Pancreas (tissue), 10 donors: ENCODE results near the gene PHYKPL. TPM values are rescaled to one million over a fixed set of nuclear protein-coding genes. Genes with fewer than 3 reads are reported as not detected.

Experiments used
- ATAC-seq, 4 donors: fragments of 200-7000 bp; cut with Tn5 transposase; one replicate each; pipeline versions ENCODE4 v1.8.0 to v1.9.1; 2020; ENCODE audit warnings: mild to moderate bottlenecking in 4 of 4, moderate library complexity in 4 of 4
- DNase-seq, 6 donors: peaks; one replicate each; pipeline ENCODE4 v3.0.0-alpha.2; 2020
- FAIRE-seq: peaks from 2 replicates; lab custom pipeline; 2012; peaks lifted over from hg19 to GRCh38; lab: Jason Lieb, UNC
- H3K27ac ChIP-seq, 4 donors: fragments of 200-600 bp; sonication (generic); 1 replicate in 3 of 4; 2 replicates in 1 of 4; pipeline versions ENCODE4 v1.5.0 to v1.8.0; 2020
- H3K27me3 ChIP-seq, 4 donors: fragments of 200-600 bp; one replicate each; pipeline ENCODE4 v1.8.0; 2021
- H3K36me3 ChIP-seq, 3 donors: fragments of 200-600 bp; sonication (generic) in 1 of 3; one replicate each; pipeline versions ENCODE4 v1.5.0 to v1.8.0; 2020 to 2021
- H3K4me1 ChIP-seq, 3 donors: fragments of 200-600 bp; one replicate each; pipeline ENCODE4 v1.8.0; 2021
- H3K4me3 ChIP-seq, 4 donors: fragments of 200-600 bp; sonication (generic) in 2 of 4; one replicate each; pipeline versions ENCODE4 v1.5.0 to v1.8.0; 2020 to 2021
- H3K9me3 ChIP-seq, 4 donors: fragments of 200-600 bp; one replicate each; pipeline ENCODE4 v1.8.0; 2021
- CTCF ChIP-seq, 4 donors: fragments of 200-600 bp; sonication (generic) in 3 of 4; IDR thresholded peaks; one replicate each; pipeline versions ENCODE4 v1.5.0 to v1.8.0; 2021; ENCODE audit warnings: antibody characterized with exemption in 4 of 4
- WGBS, 2 donors: extraction: QIAGEN DNeasy Blood & Tissue Kit; methylation state at CpG; one replicate each; pipeline ENCODE4 v1.1.7; 2013; 5-methylcytosine and 5-hydroxymethylcytosine counted together
- intact Hi-C, 3 donors: fragments of 100-400 bp; cut with DNase I; formaldehyde crosslinking; loops; one replicate each; pipeline versions ENCODE4 v1.11.1 to v1.14.2; 2022
- polyA plus RNA-seq, 2 donors: library from polyadenylated mRNA; stranded (reverse); fragments of 200-250 nt; gene quantifications; one replicate each; pipeline ENCODE4 v1.2.3, GENCODE V29; 2013
- total RNA-seq, 6 donors: library from RNA; stranded (reverse); fragmentation: NEBNext Ultra II Directional in 4 of 6; extraction: Animal tissue kit (Norgen Biotek cat#: 25700) in 4 of 6; gene quantifications; one replicate each; pipeline versions ENCODE4 v1.2.1 to v1.2.4, GENCODE V29; 2021 to 2023
- donor health status: healthy with polysubstance abuse.
- donor health status: DM: no; HTN: no; CAD: no; lungs with moderate emphysema.
- donor health status: DM: no; HTN: no; CAD: no.
- donor health status: control.
- donor health status: control.
- donor health status: Bipolar disorder and iron deficiency.
- donor health status: DM: yes; HTN: yes; CAD: no.
- donor health status: DM: no; HTN: no; CAD: no.
- donor health status: DM: no; HTN: no; CAD: no.
- donor health status: DM: yes; HTN: yes; CAD: no.

Gene PHYKPL
- total and polyA plus RNA-seq, 8 donors = 29.3 to 83.5 (median 39.2) TPM

- no peaks in the 10 kb centered on the region for H3K4me1 ChIP-seq
- H3K9me3 ChIP-seq = no peaks in the 10 kb centered on the region
- peak in 1 of 6 donors; percentile 22 for DNase-seq
- intact Hi-C loops = no loop called here
- H3K27ac ChIP-seq = no peak overlapping the region
- no peak for FAIRE-seq
- H3K36me3 ChIP-seq = no peaks in the 10 kb centered on the region
- no peak for ATAC-seq
- H3K4me3 ChIP-seq = no peak overlapping the region
- 74 to 78% methylated on average over 15 of the region's 15 CpGs for WGBS, 2 donors
- no peak for TF ChIP-seq CTCF (IDR thresholded peaks at IDR 0.05)
- H3K27me3 ChIP-seq = no peaks in the 10 kb centered on the region
Observed at GRCh38 chr5:178246624-178247279, 14.2 kb upstream of the PHYKPL start.

- 61 to 81% methylated on average over 2 of the region's 2 CpGs for WGBS, 2 donors
Observed at GRCh38 chr5:178245389-178245788, 12.8 kb upstream of the PHYKPL start.

GRCh38 chr5:178244576-178244975 is 12.0 kb upstream of the PHYKPL start:
- ATAC-seq (no peak), FAIRE-seq (no peak), DNase-seq (peak in 1 of 6 donors; percentile 6)
- no peaks in the 10 kb centered on the region for H3K27me3 ChIP-seq
- H3K27ac ChIP-seq = no peak overlapping the region
- H3K36me3 ChIP-seq = no peaks in the 10 kb centered on the region
- intact Hi-C loops = no loop called here
- TF ChIP-seq CTCF (IDR thresholded peaks at IDR 0.05) = no peak
- H3K4me3 ChIP-seq = no peak overlapping the region
- H3K9me3 ChIP-seq = no peaks in the 10 kb centered on the region
- no peaks in the 10 kb centered on the region for H3K4me1 ChIP-seq
- 79 to 85% methylated on average over 2 of the region's 2 CpGs for WGBS, 2 donors

More at GRCh38 chr5:178245389-178245788, 12.8 kb upstream of the PHYKPL start:
- Histone ChIP-seq H3K36me3 (no peaks in the 10 kb centered on the region), H3K27ac (no peak overlapping the region), H3K4me1 (no peaks in the 10 kb centered on the region), H3K4me3 (no peak overlapping the region), H3K27me3 (no peaks in the 10 kb centered on the region), H3K9me3 (no peaks in the 10 kb centered on the region)
- TF ChIP-seq CTCF (IDR thresholded peaks at IDR 0.05) = no peak
- FAIRE-seq (no peak), DNase-seq (no peak), ATAC-seq (no peak)
- intact Hi-C loops = no loop called here

GRCh38 chr5:178242416-178242815 is 9.8 kb upstream of the PHYKPL start:
- peak in 1 of 6 donors; percentile 31 for DNase-seq
- WGBS, 2 donors = 70% methylated on average over 10 of the region's 10 CpGs

More at GRCh38 chr5:178242416-178242815, 9.8 kb upstream of the PHYKPL start:
- intact Hi-C loops = no loop called here
- Histone ChIP-seq H3K4me1 (peaks cover 0 to 9% (median 0%) of the 10 kb centered on the region in 3 donors), H3K9me3 (no peaks in the 10 kb centered on the region), H3K27ac (no peak overlapping the region), H3K27me3 (no peaks in the 10 kb centered on the region), H3K4me3 (no peak overlapping the region), H3K36me3 (no peaks in the 10 kb centered on the region)
- no peak for ATAC-seq
- TF ChIP-seq CTCF (IDR thresholded peaks at IDR 0.05) = no peak
- FAIRE-seq = no peak
